ENCODE measurements around the gene ARHGAP27.
A peak's percentile ranks its signal among the peaks of the same experiment; 100 is the strongest.

ARHGAP27 gene

DNA sequence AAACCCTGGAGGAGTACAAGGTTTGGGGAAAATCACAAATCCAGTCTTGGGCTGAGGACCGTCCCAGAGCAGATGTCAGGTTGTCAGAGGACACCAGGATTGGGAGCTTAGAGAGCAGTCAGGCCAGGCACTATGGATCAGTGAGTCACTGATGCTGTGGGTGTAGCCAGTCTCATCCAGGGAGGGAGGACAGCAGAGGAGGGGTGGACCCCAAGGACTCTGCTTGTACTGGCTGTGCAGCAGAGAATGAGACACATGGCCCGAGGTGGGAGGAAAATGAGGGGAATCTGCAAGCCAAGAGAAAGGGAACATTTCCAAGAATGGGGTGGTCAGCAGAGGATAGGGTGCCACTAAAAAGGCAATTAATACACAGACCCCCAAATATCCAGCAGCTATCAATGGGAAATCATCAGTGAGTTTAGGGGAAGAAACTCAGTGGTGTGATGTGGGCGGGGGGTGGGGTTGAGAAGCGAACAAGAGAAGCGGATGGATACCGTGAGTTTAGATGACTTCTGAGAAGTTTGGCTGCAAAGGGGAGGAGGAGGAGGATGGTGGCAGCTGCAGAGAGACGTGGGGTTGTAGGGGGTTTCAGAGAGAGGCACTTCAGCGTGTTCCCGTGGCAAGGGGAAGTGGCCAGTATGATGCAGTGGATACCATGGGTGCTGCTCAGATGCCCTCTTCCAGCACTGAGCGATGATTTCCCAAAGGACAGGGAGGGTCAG lies 43.9 kb downstream of the ARHGAP27 start:
- no peak for DNase-seq

DNA sequence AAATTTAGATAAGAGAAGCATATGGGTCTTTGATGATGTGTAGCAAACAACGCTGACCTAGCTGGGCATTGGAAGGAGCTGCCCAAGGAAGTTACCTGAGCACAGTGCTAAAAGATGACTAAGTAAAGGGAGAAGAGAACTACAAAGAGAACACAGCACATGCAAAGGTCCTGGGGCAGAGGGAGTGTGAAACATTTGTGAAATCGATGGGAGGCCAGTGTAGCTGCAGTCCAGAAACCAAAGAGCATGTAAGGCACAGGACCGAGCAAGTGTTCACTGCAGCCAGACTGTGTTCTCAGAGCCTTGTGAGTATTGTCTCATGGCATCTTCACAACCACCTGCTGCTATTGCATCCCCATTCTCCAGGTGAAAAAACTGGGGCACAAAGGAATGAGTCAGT lies 44.9 kb downstream of the ARHGAP27 start:
- no peak for DNase-seq

DNA sequence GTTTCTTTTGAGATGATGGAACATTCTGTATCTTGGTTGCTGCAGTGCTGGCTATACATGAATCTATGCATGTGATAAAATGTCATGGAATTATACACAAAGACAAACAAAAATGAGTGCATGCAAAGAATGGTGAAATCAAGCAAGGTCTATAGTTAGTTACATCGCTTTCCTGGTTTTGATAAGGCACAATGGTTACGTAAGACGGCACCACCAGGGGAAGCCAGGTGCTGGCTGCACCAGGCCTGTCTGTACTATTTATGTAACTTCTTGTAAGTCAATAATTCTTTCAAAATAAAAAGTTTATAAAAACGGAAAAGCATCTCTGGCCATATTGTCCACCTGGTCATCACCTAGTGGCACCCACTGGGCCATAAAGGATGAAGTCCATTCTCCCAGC lies 46.5 kb downstream of the ARHGAP27 start:
- DNase-seq, result no peak

DNA sequence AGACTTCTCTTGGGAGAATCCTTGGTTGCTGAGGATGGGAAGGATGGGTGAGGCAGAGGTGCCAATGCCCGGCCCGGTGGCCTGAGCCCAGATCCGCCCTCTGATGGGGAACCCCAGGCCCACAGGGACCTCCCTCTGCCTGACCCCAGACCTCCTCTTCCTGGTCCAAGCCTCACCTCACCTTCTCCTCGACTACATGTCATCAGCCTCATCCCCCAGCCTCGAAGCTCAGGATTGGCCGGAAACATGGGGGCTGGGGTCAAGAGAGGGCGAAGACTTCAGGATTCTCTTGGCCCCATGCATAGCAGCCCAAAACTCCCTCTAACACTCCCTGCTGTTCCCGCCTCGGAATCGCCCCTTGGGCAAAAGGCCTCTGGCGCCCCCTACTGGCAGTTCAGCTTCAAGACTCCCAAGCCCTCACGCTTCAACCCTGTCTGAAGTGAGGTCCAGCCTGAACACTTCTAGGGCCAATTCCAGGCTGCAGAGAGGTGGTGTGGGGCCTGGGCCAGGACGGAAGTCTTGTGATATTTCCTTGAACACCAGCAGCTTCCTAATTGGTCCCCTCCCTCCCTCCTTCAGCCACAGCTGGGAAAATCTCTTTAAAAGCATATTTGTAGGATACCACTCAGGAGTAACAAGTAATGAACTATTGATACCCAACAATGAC lies 47.2 kb downstream of the ARHGAP27 start:
- peak in 54 of 56 donors; percentile 8 to 89 (median 64) for DNase-seq

DNA sequence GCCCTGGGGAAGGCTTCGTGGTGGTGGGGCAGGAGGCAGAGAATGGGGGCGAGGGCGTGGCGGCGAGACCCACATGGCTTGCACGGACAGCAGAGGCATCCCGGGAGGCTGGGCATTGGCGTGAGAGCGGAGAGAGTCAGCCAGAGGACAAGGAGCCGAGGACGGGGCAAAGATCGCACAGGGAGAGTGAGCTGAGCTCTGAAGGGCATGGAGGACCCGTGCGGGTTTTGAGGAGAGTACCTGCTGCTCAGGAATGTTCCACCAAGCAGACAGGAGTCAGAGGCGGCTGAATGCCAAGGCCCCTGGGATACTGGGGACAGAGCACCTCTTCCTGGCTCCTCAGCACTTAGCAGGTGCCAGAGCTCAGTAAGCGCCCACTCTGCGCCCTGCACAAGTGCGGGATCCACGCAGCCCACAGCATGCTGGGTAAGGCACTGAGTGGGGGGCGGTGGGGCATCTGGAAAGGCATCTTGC lies 47.8 kb downstream of the ARHGAP27 start:
- DNase-seq, result peak in 1 of 56 donors; percentile 1

GRCh38 chr17:45384047-45384788 lies 48.5 kb downstream of the ARHGAP27 start:
- no peak for DNase-seq

- no peak for DNase-seq
Measured at GRCh38 chr17:45383003-45383402, 49.7 kb downstream of the ARHGAP27 start.

- no peak for DNase-seq
Measured at GRCh38 chr17:45382226-45382625, 50.4 kb downstream of the ARHGAP27 start.

DNA sequence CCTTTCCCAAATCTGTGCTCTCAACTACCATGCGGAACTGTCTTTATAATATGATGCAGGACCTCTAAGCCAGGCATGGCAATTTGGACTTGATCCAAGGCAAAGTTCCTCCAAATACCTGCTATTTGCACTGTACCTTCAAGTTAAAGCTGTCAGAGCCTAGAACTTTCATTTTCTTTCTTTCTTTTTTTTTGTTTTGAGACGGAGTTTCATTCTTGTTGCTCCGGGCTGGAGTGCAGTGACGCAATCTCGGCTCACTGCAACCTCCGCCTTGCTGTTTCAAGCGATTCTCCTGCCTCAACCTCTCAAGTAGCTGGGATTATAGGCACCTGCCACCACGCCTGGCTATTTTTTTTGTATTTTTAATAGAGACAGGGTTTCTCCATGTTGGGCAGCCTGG lies 51.7 kb downstream of the ARHGAP27 start:
- DNase-seq, result no peak

- DNase-seq, result no peak
Measured at GRCh38 chr17:45380046-45380765, 52.5 kb downstream of the ARHGAP27 start.

GRCh38 chr17:45377401-45377800 lies 55.3 kb downstream of the ARHGAP27 start:
- DNase-seq, result no peak

DNA sequence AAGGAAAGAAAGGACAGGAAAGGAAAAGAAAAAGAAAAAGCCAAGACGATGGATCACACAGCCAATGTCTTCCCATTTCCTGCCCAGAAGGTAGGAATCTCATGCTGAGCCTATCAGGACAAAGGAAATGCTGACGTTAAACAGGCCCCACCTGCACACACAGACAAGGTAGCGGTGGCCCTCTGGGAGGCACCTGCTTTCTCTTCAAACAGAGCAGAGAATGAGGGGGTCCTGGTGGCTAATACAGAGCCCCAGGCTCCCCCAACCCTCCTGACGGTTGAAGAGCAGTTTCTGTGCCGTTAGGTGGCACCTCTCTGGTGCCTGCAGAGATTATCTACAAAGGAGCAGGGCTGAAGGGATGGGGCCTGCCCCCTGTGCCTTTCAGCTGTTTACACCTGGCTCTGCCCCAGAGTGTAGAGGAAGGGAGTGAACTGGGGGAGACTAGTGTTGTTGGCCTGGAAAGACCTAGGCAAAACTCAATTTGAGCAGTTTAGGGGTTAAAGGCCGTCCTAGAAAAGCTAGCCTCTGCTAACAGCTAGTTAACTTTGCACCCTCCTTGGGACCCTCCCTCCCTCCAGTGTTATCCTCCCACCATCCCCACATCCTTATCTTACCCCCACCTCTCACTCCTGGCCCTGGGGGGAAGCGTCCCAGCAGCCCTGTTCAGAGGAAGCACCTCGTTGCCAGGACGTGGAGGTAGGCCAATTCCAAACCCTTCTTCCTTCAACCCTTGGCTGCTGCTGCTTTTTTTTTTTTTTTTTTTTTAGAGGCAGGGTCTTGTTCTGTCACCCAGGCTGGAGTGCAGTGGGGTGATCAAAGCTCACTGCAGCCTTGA lies 56.3 kb downstream of the ARHGAP27 start:
- no peak for DNase-seq

DNA sequence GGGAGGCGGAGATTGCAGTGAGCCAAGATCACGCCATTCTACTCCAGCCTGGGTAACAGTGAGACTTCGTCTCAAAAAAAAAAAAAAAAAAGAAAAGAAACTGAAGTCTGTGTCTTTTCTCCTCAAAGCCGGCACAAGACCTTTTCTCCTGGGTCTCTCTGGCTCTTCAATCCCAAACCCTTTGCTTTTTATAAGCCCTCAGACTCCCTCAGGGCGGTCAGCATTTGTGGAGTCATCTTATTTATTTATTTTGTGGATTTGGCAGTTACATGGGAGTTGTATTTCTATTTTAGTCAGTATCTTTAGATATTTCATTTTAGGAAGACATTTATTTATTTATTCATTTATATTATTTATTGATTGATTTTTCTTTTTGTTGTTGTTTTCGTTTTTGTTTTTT lies 58.2 kb downstream of the ARHGAP27 start:
- DNase-seq, result no peak

DNA sequence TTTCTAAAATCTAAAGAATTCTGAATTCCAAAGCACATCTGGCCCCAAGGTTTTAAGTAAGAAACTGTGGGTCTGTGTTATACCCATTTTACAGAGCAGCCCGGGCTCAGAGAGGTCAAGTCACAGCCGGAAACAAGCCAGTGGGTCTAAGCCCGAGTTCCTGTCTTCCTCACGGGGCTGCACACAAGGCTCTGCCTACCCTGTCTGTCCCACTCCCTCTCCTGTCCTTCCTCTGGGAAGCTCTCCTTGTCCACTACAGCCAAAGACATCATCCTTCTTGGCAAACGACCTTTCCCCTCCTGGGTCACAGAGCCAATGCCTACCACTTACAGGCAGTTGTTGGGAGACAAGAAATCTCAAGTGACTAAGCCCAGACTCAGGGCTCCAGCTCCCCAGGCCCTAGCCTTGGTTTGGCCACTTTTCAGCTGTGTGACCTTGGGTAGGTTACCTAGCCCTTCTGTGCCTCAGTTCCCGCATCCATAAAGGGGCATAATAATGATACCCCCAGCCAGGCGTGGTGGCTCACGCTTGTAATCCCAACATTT lies 60.3 kb downstream of the ARHGAP27 start:
- DNase-seq, result no peak

GRCh38 chr17:45371414-45372324 lies 61.0 kb downstream of the ARHGAP27 start:
- peak in 10 of 56 donors; percentile 7 to 58 (median 16) for DNase-seq

DNA sequence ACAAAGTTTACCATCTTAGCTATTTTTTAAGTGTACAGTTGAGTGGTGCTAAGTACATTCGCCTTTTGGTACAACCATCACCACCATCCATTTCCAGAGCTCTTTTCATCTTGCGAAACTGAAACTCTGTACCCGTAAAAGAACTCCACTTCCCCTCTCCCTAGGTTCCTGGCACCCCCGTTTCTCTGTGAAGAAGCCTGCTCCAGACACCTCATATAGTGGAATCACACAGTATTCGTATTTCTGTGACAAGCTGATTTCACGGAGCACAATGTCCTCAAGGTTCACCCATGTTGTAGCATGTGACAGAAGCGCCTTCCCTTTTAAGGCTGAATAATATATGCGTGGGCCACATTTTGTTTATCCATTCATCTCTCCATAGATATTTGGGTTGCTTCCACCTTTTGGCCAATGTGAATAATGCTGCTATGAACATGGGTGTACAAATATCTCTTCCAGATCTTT lies 61.7 kb downstream of the ARHGAP27 start:
- no peak for DNase-seq

DNA sequence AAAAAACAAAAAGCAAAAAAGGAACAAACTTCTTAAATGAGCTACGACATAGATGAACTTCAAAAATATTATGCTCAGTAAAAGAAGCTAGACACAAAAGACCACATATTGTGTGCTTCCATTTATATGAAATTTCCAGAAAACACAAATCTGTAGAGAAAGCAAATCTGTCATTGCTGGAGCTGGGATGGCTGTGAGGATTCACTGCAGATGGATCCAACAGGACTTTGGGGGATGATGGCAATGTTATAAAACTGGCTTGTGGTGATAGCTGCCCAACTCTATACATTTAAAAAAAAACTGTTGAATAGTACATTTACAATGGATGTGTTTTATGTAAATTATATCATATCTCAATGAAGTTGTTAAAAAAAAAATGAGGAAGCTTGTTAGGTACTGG lies 63.2 kb downstream of the ARHGAP27 start:
- no peak for DNase-seq

GRCh38 chr17:45368651-45369050 lies 64.0 kb downstream of the ARHGAP27 start:
- no peak for DNase-seq

DNA sequence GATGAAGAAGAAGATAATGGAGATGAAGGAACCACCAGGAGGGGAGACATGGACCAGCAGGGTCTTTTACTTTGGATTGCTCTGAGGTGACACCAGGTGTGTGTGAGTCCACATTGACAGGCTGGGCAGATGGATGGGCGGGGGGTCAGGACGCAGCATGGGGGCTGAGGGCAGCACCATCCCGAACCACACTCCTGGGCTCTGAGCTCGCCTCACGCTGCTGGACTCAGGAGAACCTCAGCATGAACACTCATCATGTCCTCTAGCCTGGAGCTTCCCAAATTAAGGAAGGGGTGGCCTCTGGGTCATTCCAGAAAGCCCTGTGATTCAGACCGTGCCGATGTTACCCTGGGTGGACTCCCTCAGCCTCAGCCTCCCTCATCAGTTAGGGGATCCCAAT lies 65.5 kb downstream of the ARHGAP27 start:
- no peak for DNase-seq
